HG02623 (cell line): ENCODE measurements around the gene ZNHIT2.

Experiments
- ATAC-seq: cut with Tn5 transposase; IDR thresholded peaks from one replicate; pipeline ENCODE4 v1.9.1; 2021; ENCODE audit warnings: moderate library complexity; ENCODE audit not compliant: unreplicated experiment

Gene ZNHIT2

DNA sequence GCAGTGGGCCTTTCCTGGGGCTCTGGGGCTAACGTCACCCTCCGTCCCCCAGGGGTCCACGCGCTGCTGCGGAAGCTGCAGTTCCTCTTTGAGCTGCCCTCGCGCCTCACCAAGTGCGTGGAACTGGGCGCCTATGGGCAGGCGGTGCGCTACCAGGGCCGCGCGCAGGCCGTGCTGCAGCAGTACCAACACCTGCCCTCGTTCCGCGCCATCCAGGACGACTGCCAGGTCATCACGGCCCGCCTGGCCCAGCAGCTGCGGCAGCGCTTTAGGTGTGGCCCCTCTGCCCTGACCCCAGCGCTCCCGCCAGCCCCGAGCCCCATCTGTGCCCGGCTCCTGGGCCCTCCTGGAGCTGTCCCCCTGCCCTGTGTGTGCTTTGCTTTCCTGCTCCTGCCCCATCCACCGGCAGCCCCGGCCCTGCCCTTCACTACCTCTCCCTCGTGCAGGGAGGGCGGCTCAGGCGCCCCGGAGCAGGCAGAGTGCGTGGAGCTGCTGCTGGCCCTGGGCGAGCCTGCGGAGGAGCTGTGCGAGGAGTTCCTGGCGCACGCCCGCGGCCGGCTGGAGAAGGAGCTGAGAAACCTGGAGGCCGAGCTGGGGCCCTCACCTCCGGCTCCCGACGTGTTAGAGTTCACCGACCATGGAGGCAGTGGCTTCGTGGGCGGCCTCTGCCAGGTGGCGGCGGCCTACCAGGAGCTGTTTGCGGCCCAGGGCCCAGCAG is 9.6 kb downstream of the ZNHIT2 start:
- no peak for ATAC-seq

DNA sequence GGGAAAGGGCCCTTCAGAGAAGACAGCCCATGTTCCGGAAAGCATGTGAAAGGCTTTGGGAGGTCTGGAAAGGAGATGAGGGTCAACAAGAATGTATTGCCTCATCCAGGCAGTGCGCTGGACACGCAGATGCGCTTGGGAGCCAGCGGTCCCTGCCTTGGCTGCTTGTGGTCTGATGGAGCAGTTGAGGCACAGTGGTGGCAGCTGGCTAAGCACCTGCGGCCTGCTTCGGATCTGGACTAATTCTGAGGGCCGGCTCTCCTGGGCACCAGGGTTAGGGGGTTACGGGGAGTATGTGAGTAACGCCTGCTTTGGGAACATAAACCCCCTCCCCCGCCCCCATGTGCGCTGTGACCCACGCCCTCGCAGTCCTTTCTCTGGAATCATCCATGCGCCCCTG is 10.4 kb downstream of the ZNHIT2 start:
- ATAC-seq, result no peak

DNA sequence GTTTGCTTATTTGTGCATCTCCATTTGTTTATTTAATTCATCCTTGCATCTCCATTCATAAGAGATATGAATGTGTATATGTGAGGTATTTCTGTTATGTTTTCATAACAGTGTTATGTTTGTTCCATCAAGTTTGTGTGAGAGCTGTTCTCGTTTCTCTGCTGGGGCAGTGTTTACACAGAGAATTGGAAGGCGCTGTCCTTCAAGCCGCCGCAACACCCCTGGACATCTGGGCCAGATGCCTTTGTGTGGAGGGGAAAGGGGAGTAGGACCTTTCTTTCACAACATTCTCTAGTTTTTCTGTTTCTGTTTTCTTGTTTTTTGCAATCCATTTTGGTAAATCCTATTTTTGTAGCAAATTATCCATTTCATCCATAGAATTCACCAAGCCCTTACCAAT is 12.9 kb downstream of the ZNHIT2 start:
- no peak for ATAC-seq

DNA sequence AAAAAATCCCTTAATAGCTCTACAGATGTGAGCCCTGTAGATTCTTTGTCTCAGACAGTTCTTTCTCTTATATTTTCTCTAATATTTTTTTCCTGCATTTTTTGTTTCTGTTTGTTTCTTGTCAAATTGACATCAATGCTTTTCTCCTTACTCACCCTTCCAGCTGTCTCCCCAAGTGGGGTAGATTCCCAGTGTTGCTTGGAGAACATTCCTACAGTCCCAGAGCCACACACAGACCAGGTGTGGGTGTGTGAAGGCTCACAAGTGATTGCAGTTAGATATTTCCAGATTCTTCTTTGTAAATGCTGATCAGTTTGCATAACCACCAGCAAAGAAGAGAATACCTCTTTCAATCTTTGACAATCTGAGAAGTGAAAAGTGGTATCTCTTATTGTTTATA is 14.0 kb downstream of the ZNHIT2 start:
- no peak for ATAC-seq

DNA sequence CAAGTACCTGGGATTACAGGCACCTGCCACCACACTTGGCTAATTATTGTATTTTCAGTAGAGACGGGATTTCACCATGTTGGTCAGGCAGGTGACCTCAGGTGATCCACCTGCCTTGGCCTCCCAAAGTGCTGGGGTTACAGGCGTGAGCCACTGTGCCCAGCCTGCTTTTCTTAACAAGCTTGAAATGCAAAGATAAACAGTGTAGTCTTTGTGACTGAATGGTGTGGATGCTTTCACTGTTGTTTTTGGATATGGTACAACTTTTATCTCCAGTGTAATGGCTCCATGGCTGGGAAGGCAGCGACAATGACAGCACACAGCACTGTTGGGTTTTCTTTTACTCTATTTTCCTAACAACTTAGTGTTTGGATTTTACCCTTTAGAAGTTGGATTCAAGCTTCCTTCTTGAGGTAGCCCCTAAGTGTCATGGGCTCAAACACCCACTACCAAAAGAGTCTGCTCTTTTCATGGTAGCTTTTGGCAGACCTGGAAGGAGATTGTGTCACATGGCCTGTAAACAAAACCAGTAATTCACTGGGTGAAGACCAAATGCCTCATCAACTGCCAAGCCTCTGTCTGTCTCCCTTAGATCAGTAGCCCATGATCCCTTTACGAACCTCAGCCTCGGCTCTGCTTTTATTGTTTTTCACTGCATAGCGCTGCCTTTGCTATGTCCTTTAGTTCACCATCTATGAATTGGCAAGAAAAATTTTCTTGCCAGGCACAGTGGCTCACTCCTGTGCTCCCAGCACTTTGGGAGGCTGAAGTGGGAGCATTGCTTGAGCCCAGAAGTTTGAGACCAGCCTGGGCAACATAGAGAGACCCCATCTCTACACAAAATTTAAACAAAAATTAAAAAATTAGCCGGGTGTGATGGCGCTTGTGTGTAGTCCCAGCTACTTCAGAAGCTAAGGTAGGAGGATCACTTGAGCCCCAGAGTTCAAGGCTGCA is 15.1 kb downstream of the ZNHIT2 start:
- no peak for ATAC-seq

DNA sequence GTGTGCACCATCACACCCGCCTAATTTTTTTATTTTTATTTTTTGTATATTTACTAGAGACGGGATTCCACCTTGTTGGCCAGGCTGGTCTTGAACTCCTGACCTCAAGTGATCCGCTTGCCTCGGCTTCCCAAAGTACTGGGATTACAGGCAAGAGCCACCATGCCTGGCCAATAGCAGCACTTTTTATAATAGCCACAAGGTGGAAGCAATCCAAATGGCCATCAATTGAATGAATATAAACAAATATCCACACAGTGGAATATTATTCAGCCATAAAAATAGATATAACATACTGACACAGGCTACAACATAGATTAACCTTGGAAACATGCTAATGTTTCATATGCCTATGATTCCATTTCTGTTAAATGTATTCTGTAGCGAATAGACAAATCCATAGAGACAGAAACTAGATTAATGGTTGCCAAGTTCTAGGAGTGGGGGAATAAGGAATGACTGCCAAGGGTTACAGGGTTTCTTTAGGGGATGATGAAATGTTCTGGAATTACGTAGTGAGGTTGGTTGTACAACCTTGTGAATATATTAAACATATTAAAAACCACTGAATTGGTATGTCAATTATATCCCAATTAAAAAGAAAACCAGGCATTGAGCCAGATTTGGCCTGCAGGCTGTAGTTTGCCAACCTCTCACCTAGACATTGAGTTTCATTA is 16.7 kb downstream of the ZNHIT2 start:
- ATAC-seq, result no peak

DNA sequence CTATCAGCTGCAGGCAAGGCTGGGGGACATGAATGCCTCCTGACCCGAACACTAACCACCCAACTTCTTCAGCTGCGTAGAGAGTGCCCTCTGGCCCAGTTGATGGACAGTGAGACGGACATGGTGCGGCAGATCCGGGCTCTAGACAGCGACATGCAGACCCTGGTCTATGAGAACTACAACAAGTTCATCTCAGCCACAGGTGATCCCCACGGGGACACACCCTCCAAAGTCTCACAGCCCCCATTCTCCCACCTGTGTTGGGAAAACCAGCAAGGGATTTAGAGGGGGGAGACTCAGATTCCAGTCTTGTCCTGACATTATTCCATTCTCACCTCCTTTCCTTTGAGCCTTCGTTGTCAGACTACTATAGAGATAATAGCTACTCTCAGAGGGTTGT is 20.6 kb downstream of the ZNHIT2 start:
- no peak for ATAC-seq

DNA sequence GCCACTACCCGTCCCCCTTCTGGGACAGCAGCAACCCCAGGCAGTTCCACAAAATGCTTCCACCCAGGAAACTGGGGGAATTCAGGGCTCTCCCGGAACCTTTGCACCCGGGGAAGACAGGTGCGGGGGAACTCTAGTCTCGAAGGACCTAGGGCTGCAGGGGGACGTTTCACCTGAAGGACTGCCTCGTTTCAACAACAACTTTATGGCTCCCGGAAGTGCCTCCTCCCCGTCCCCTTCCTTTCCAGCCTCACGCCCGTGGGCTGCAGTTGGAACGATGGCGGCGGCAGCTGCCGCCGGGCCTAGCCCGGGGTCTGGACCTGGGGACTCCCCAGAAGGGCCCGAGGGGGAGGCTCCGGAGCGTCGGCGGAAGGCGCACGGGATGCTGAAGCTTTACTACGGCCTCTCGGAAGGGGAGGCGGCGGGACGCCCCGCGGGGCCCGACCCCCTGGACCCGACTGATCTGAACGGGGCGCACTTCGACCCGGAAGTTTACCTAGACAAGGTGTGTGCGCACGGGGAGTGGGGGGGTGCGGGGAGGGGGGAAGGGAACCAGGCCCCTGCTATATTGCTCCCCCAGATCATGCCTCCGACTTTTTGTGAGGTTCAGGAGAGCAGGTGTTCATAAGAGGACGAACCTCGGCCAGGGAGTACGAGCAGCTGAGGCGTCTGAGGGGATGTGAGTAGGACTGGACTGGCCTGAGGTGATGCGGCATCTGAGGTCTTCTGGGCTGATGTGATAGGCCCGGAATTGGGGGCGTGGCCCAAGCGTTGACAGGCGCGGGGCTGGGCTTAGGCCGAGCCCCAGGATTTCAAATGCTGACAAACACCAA is 21.3 kb downstream of the ZNHIT2 start, which contains the start of gene VPS51:
Gene VPS51, plus strand, starts transcription at position 241 of the 833 bp plus-strand sequence. Its CDS starts 37 bp downstream, at position 278.
- ATAC-seq, result peak; percentile 71

DNA sequence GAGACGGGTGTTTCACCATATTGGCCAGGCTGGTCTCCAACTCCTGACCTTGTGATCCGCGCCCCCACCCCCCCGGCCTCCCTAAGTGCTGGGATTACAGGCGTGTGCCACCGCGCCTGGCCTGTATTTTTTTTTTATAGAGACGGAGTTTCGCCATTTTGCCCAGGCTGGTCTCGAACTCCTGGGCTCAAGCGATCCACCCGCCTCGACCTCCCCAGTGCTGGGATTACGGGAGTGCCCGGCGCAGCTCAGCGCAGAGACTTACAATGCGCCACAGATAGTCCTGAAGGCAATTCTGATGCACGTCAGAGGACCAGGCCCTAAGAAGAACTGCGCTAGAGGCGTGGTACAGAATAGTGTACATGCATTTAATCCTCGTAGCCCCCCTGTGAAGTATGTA is 22.1 kb downstream of the ZNHIT2 start:
- ATAC-seq, result no peak

DNA sequence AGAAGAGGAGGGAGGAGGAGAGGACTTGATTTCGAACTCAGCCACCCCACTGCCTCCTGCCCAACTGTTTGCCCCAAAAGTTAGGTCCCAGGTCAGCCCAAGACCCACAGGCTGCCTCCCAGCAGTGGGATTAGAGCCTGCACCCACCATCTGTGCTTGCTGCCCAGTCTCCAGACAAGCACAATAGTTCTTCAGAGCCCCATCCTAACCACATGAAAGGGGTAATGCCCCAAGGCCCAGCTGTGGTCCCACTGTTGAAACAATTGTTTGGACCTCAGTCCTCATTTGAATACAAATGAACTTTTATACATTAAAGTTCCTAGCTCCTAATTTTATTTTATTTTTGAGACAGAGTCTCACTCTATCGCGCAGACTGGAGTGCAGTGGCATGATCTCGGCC is 26.9 kb downstream of the ZNHIT2 start:
- no peak for ATAC-seq

DNA sequence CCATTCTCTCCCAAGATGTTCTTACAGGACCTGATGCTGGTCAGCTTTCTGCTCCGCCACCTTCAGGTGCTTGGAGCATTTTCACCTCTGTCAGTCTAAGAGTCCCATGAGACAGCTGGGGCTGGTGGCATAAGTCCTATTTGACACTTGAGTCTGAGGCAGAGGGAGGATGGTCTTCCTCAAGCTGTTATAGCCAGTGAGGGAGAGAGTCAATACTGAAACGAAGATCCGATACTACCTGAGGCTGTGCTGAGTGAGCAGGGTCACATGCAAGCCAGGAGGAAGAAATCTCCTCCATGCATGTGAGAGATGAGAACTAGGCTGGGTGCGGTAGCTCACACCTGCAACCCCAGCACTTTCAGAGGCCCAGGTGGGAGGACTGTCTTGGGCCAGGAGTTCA is 27.9 kb downstream of the ZNHIT2 start:
- ATAC-seq, result no peak

DNA sequence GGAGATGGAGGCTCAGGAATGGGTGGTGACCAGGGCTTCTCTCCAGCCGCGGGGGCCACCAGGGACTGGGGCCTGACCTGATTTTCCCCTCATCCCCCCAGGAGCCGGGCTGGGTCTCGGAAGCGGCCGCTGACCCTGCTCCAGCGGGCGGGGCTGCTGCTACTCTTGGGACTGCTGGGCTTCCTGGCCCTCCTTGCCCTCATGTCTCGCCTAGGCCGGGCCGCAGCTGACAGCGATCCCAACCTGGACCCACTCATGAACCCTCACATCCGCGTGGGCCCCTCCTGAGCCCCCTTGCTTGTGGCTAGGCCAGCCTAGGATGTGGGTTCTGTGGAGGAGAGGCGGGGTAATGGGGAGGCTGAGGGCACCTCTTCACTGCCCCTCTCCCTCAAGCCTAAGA is 29.7 kb downstream of the ZNHIT2 start:
- no peak for ATAC-seq

DNA sequence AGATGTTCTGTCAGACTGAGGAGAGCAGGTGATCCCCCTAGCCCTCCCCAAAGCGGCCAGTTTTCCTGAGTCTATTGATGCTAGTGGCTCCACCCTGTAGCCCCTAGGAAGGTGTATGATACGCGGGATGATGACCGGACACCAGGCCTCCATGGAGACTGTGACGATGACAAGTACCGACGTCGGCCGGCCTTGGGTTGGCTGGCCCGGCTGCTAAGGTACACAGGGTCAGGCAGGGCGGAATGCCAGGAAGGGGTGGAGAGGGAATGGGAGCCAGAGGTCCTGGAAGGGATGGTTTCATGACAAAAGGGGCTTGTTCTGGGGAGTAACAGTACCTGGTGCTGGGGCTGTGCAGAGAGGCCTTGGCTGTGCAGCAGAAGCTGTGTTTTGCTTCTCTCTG is 30.3 kb downstream of the ZNHIT2 start:
- no peak for ATAC-seq

DNA sequence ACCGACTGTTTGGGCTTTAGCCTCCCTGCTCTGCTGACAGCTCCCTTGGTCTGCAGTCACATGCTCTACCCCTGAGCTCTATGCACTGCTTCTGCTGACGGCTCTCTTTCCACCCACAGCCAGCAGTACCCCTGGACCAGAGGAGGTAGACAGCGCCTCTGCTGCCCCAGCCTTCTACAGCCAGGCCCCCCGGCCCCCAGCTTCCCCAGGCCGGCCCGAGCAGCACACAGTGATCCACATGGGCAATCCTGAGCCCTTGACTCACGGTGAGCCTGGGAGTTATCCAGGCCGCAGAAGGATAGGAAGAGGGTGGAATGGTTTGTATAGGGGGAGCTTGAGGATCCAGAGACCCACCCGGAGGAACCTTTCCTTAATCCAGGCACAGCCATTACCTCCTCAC is 30.7 kb downstream of the ZNHIT2 start:
- no peak for ATAC-seq

DNA sequence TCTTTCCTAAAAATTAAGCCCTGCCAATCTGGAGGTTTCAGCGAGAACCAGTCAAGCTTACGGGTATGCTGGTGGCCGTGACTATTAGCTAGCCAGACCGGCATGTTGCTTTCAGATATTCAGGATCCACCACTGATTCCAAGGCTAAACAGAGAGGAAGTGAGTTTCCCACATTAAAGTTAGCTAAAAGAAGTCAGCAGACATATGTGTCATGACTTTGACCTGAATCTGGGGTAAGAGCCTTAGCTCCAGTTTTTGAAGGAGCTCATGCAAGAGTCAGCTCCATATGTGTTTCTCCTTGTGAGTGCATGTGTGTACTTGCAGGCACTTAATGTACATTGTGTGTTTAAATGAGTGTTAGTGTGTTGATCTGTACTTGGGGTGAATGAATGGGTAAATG is 32.1 kb downstream of the ZNHIT2 start:
- ATAC-seq, result no peak

DNA sequence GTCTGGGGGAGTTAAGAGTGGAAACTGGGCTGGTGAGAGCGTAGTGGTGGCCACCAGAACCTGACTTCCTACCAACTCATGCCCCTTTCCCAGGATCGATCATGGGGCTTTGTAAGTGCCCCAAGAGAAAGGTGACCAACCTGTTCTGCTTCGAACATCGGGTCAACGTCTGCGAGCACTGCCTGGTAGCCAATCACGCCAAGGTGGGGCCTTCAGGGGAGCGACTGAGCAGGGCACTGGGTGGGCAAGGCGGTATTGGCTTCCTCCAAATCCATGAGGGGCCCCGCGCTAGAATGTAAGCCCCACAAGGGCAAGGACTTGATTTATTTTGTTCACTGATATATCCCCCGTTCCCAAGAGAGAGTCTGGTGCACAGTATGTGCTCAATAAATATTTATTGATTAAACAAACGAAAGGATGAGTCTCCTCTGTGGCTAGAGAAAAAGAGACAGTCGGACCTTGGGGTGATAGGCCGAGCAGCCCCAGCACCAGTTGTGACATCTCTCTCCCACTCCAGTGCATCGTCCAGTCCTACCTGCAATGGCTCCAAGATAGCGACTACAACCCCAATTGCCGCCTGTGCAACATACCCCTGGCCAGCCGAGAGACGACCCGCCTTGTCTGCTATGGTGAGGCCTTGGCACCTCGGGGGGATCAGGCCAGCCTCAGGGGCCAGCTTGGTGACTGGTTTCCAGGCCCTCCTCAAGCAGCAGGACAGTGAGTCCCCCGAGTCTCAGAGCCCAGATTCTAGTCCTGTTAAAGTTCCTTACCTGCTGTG is 32.7 kb downstream of the ZNHIT2 start:
- ATAC-seq, result peak; percentile 6

DNA sequence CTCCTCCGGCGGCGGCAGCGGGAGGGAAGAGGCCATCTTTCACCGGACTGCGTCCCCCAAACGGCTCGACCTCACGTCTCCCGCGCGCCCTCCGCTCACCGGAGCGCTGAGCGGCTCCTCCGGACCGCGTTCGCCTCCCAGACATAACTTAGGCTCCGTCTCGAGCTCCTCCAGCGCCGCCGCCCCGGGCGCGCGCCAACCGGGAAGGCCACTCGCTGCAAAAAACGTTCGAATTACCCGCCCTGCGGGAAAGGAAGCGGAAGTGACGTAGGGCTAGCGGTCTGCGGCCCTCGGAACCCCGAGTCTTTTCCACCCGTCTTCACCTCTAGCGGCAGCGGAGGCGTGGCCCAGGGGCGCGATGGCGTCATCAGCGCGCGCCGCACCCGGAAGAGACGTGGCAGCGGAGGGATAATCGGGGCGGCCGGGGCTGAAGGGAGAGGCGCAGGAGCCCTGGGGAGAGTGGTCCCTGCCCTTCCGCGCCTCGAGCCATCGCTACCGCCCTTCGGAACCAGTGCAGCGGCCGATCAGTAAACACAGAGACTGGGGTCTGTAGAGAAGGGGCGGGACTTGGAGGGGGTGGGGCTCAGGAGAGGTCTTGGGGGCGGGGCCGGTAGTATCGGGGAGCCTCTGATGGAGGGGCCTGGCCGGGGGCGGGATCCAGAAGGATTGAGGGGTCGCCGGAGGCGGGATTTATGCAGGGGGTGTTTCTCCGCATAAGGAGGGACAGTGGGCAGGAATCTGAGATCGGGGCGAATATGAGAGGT is 33.5 kb downstream of the ZNHIT2 start, which contains the start of the genes CDCA5 and ZFPL1:
Gene CDCA5, minus strand, starts transcription at position 207 of the 764 bp plus-strand sequence. Its CDS starts 62 bp downstream, at position 145.
Gene ZFPL1, plus strand, starts transcription at position 389 of the 764 bp plus-strand sequence. CDS start 477 bp downstream, outside the sequence.
- peak; percentile 62 for ATAC-seq

DNA sequence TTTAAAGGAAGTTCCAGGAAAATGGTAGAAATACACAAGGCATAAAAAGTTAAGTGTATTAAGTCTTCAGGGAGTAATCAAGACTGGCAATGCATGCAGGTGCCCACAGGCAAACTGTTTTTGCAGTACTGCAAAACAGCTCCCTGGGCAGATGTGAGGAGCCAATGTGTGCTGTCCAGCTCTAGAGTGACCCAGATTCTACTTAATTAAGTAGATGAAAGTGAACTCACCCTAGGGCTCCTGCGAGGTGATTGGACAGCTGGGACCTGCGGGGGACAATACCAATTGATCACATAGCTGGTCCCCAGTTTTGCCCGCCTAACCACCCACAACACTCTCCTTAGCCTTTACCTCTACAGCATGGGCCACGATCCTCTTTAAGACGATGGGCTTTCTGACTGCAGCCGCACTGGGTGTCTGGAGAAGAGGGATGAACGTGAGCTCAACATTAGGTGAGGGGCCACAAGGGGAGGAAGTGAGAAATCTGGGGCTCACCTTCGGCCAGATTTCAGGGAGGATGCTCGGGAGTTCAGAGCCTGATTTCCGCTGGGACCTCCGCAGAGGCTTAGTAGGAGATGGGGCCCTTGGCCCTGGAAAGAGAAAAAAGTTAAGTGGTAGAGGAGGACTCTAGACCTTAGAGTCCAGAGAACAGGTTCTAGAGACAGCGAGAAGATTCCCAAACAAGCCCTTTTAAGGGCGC is 34.2 kb downstream of the ZNHIT2 start:
- ATAC-seq, result no peak
